Stimulated activated CD4-positive, alpha-beta T cell treated with anti-CD3 and anti-CD28 coated beads, Interleukin-2, amount 100 ng/mL, for 48 hours (primary cell): ENCODE results near the gene CCDC73.
"Not testable (repeated sequence)": the region's sequence is repeated elsewhere in the genome, so short reads cannot be mapped to it uniquely, and the experiment has no call there.

Experiments used
- DNase-seq, 2 donors: peaks; one replicate each; pipeline ENCODE4 v3.0.0-alpha.2; 2020

The CCDC73 gene

DNA sequence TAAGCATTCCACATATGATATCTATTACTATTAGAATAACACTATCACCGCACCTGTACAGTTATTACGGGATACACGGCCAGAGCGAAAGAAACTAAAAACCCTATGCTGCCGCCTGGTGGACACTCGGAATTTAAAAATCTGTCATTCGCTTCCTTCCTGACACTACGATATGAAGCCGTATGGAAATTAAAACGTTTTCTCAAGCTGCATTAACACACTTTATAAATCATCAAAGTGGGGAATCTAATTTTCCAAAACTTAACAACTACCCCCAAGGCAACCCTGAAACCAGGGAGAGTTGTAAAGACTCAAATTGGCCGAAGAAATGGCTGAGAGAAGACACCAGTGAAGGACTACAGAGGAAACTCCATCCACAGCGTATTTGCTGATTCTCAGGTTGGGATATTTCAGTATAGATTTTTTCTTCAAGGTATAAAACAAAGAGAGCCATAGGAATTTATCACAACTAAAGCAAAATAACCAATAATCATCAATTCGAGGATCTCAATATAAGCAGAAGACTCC, 1.4 kb downstream of the CCDC73 start:
- peak; percentile 66 to 75 for DNase-seq

DNA sequence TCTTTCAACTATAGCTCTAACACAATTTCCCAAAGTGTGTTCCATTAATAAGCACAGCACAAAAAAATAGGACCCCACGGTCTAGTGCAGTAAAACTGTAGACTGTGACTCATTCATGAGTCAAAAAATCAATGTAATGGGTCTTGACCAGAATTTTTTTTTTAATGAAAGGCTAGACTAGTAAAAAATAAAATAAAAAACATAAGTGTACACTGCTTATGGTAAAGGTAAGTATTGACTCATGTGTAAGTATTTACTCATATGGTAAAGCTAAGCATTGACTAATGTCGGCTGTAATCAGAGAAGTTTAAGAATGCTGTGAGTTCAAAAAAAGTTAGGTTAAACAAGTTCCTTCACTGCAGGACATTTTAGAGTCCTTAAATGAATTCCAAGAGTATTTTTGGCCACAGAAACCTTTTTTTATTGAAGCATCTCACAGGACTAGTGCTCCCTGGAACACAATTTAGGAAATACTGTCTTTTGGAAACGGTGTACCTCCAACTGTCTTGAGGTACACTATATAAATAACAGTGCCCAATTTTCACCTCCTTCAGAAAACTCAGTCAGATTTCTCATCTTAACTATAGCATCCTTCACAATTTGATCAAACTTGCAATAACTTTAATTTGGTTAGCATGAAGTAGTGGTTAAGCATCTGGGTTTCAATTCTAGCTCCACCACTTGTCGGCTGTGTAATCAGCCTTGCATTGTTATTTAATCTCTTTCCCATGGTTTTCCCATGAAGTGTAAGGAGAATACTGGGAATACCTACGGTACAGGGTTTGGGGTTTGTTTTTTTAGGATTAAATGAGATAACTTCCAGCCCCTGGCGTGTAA, 2.1 kb downstream of the CCDC73 start:
- DNase-seq, result no peak

DNA sequence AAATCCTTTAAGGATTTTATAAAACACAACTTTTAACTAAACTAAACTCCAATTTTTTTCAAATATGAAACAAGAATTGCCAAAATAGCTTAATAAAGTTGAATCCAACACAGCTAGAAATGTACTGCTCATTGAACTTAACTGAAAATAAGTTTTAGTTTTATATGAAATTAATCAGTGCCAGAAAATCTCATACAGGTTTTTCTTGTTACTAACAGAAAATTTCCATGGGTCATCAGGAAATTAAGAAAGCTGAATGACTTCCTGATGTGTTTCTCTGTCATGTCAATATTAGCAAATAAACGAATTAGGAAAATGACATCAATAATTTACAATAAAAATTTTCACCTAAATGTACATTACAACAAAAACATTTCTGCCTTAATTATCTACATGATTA, 3.5 kb downstream of the CCDC73 start:
- DNase-seq, result no peak

DNA sequence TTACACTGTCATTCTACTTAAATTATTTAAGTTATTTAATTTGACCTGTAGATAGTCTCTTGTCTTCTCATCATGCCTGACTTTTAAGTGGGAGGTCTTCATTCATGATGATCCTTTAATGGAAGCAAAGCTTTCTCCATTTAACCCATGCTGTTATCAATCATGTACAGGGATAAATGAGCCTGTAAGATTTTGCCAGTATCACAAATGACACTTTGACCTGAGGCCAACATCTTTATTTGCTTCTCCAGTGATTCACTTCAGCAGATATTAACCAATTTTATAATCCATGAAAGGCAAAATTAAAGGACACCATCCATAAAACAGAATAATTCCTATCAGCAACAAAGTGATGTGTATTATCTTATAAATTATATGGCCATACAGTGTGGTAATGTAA, 7.7 kb downstream of the CCDC73 start:
- DNase-seq, result no peak

DNA sequence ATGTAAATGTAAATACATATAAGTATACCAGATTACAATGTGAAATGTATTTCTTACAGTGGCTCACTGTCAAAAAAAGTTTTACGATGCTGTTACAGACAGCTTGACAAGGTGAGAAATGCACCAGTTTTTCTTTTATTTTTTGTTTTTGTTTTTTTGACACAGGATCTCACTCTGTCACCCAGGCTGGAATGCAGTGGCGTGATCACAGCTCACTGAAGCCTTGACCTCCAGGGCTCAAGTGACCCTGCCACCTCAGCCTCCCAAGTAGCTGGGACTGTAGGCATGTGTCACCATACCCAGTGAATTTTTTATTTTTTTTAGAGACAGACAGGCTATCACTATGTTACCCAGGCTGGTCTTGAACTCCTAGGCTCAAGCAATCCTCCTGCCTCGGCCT, 9.2 kb downstream of the CCDC73 start:
- no peak for DNase-seq

DNA sequence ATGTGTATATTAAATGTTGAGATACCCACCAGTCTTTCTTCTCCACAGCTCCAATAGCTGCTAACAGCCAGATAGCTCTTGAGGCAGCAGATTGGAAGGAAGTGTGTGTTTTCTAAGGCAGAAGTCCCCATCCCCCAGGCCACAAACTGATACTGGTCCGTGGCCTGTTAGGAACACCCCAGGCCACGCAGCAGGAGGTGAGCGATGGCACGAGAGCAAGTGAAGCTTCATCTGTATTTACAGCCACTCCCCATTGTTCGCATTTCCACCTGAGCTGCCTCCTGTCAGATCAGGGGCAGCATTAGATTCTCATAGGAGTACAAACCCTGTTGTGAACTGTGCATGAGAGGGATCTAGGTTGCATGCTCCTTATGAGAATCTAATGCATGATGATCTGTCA, 12.7 kb downstream of the CCDC73 start:
- DNase-seq, result no peak

DNA sequence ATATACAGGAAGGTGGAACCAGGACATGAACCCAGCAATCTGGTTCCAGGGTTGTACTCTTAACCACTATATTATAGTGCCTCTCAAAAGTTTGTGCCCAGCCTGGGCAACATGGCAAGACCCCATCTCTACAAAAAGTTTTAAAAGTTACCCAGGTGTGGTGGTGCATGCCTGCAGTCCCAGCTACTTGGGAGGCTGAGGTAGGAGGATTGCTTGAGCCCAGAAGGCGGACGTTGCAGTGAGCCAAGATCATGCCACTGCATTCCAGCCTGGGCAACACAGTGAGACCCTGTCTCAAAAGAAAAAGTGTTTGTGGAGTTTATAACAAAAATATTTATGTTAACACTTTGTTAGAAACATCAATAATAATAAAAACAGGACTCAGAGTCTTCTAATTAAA, 13.6 kb downstream of the CCDC73 start:
- DNase-seq, result not testable (repeated sequence)

DNA sequence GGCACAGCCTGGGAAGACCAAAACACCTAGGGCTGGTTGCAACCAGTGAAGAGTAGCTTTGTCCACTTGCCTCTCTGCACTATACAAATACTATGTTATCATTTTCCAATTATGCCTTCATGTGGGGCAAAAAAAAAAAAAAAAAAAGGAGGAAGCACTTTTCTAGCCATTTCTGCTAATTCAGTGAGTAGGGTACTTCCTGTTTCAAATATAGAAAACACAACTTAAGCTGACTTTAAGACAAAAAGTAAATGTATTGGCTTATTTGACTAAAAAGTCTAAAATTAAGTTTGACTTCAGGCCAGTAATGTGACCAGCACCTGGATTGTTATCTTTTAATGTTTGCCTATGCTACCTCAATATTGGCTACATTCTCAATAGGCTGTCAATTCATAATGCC, 15.3 kb downstream of the CCDC73 start:
- no peak for DNase-seq

DNA sequence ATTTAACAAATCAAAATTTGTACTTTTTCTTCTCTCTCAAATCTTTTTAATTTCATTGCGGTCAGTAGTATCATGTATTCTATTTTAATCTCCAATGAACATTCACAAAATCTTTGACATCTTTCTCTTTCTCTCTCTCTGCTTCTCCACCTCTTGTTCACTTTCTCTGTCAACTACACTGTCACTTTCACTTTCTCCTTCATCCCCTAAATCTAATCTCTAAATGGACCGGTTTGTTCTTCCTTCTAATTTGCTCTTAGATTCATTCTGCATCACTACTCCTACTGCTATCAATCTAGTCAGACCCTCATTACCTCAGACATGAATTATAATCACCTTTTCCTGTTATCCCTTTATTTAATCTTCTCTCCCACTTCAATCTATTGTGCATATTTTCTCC, 18.6 kb downstream of the CCDC73 start:
- no peak for DNase-seq

DNA sequence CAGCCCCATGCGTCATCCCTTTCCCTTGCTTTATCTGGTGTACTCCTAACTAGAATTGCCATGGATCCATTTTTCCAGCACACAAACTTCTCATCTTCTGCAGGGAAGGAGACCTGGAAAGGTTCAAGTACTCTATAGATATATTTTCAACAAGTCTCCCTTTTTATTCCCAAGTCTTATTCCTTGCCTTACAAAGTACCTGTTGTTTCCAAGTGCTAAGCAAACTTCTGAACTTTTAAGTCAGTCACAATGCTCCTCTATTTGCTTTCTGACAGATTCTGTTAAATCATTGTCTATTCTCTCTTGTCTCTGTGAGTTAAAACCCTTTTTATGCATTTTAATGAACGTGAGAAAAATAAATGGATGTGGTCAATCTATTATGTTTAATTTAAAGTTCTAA, 20.4 kb downstream of the CCDC73 start:
- DNase-seq, result no peak

DNA sequence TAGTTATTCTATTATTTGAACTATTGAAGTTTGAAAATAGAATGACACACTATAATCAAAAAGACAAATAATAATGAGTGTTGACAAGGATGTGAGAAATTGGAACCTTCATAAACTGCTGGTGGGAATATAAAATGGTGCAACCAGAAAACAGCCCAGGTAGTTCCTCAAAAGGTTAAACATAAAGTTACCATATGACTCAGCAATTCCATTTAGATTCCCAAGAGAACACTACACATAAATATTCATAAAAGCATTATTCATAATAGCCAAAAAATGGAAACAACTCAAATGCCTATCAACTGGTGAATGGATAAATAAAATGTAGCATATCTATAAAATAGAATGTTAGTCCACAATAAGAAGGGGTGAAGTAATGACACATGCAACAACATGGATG, 21.7 kb downstream of the CCDC73 start:
- DNase-seq, result no peak

DNA sequence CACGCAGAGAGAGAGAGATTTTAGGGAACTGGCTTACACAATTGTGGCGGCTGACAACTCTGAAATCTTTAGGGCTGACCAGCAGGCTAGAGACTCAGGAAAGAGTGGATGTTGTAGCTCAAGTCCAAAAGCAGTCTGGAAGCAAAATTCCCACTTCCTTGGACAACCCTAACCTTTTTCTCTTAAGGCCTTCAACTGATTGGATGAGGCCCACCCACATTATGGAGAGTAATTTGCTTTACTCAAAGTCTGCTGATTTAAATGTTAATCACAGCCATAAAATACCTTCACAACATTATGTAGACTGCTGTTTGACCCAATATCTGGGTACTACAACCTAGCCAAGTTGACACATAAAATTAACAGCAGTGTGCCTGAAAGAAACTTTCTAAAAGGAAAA, 32.7 kb downstream of the CCDC73 start:
- DNase-seq, result not testable (repeated sequence)

DNA sequence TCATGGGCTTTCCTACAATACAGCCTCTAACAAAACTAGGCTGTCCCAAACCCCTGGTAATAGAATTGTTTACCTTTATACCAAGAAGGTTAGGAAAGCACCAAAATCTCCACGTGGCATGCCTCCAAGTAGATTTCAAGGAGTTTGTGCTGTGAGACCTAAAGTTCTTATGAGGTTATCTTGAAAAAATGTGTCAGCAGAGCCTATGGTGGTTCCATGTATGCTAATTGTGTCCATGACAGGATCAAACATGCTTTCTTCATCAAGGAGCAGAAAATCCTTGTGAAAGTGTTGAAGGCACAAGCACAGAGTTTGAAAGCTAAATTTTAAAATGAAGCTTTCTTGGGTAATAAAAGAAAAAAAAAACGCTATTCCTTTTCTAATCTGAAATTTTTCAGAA, 36.2 kb downstream of the CCDC73 start:
- DNase-seq, result no peak

DNA sequence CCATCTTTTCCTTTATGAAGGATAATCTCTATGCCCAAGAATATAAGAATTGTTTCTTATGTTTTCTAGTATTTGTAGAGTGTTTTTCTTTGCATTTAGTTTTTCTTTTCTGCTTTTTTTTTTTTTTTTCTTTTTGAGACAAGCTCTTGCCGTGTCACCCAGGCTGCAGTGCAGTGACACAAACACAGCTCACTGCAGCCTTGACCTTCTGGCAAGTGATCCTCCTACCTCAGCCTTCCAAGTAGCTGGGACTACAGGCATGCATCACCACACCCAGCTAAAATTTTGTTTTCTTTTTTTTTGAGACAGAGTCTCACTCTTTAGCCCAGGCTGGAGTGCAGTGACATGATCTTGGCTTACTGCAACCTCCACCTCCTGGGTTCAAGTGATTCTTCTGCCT, 41.3 kb downstream of the CCDC73 start:
- DNase-seq, result not testable (repeated sequence)

DNA sequence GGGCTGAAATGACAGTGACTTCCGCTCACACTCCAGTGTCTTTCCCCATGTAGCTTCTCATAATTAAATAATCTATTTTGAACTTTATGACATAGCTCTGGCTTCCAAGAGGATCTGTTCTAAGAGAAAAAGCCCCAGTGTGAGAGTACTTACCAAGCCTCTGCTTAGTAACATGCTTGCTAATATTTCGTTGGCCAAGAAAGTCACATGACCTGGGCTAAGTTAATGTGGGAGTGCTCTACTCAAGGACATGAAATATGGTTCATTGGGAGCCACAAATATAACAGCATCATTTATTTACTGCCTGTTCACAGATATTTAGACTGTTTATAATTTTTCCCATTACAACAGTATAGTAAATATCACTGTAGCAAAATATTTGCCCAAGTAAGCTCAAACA, 42.5 kb downstream of the CCDC73 start:
- no peak for DNase-seq

DNA sequence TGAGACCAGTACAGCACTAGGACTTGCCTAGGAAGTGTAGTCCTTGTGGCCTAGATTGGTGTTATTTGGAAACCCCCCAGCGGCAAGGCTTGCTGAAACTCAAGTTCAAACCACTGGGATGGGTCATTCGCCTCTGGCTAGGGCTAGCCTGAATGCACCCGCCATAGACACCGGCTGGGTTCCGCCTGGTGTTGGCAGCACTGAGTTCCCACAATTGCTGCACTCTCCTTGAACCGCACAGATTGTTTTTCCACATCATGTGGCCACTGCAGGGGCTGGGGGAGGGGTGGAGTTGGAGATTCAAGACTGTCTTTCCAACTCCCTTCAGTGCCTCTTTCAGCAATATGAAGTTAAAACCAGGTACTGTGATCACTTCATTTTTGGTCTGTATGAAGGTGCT, 43.1 kb downstream of the CCDC73 start:
- DNase-seq, result no peak

DNA sequence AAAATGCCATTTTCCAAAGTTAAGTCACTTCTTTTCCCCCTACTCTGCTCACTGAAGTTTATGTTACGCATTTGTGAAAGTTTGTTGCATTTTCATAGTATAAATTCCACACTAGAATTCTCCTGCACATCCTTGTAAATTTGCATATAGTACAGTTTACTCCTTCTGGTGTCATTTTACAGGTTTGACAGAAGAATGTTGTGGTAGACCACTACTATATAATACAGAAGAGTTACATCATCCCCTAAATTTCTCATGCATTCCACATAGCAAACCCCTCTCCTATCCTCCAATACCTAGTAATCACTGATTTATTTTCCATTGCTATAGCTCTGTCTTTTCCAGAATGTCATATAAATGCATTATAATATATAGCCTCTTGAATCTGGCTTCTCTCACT, 64.5 kb downstream of the CCDC73 start:
- DNase-seq, result no peak

DNA sequence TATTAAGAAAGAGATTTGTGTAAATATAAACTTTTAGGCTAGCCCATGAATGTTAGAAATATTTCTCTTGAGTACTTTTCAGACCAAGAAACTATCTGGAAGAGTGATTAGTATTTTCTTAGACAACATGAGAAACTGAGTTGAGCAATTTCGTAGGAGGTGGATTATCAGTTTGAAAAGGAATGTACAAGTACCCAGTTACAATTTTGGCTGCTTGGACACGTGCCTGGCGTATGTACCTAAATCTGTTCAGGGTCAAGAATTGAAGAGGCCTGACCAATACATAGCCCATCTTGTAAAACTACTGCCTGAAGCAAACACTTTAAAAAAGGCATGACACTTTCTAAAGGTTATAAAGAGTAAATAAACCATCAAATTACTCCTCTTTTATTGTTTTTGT, 71.1 kb downstream of the CCDC73 start:
- DNase-seq, result no peak

DNA sequence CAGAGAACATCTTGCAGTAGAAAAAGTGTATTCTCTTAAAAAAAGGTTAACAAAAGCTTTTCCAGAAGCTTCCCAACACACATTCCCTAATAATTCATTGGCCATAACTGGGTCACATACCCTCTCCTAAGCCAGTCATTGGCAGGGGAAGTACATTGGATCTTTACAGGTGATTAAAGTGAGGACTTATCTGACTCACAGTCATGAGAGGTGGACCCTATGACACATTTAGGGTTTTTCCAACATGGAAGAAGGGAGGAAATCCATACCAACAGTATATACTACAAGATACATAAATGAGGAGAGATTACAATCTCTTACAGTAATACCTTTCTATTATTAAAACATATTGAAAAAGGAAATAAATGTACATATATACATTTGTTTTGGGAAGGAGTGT, 72.2 kb downstream of the CCDC73 start:
- DNase-seq, result no peak

DNA sequence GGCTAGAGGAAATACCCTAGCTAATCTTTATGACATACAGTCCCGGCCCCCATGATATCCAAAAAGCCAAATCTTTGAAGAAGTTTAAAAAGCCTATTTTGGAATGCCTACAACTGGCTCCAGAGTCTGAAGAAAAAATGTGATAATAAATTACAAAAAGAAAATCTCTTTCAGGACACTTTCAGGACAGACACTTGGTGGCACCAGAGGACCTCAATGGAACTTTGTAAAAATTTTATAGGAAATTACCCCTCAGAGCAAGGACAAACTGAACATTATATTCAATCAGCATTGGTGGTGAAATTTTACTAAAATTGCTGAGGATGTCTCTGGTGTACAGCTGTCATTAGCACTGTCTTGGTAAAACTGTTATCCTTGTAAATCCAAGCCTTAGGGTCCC, 81.0 kb downstream of the CCDC73 start:
- no peak for DNase-seq

DNA sequence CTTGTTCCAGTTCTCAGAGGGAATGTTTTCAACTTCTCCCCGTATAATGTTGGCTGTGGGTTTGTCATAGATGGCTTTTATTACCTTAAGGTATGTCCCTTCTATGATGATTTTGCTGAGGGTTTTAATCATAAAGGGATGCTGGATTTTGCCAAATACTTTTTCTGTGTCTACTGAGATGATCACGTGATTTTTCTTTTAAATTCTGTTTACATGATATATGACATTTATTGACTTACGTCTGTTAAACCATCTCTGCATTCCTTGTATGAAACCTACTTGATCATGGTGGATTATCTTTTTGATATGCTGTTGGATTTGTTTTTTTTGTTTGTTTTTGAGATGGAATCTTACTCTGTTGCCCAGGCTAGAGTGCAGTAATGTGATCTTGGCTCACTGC, 85.5 kb downstream of the CCDC73 start:
- not testable (repeated sequence) for DNase-seq

DNA sequence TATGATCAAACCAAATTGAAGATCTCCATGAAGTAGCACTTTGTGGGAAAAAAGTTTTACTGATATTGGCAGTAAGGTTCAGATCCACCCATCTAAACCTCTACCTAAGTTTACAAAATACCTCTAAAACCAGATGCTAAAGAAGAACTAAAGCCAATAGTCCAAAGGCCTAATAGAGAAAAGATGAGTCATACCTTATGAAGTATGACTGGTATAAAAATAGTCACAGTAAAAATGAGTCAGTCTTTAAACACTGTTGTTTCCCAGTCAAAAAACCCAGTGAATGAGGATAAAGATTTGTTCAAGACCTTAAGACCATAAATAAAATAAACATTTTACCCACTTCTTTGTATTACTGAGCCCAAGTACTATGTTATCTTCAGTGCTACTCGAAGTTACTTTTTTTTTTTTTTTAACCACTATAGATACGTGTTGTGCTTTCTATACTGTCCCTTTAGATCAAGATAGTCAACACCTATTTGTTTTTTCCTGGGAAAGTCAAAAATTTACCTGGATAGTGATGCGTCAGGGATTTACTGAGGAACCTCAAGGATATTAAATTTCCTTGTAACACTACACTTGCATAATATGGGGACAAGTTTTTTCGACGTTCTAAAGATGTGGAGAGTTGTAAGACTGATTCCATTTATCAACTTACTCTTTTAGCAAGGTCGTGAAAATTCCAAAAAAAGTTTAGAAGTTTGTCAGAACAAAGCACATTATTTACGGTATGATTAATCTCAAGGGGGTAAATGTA, 87.3 kb downstream of the CCDC73 start:
- no peak for DNase-seq

DNA sequence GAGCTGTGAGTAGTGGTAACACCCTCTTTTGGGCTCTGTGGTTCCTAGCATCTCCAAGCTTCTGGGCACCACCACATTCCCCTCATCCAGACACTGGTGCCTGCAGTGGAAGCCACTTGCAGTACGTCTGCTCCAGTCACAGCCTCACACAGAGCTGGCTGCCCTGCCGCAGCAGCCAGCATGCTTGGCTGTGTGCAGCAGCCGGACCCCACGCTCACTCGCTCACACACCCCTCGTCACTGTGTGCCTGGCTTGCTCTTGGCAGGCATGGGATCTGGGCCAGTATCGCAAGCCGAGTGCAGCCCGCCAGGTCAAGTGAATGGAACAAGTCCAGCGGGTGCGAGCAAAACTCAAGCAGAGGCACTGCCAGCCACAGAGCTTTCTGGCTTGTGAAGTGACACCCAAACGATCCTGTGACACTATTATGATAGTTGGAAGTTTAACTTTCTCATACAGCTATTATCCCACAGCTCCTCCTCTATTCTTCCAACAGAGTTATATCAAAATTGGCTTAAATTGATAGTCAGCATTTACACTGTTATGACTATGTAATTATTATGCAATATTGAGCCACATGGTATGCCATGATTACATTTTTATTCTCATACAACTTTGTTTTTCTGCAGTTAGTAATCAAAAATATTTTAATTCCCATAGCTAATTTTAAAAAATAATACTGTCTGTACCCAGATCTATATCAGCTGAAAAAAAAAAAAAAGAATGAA, 89.0 kb downstream of the CCDC73 start:
- no peak for DNase-seq

DNA sequence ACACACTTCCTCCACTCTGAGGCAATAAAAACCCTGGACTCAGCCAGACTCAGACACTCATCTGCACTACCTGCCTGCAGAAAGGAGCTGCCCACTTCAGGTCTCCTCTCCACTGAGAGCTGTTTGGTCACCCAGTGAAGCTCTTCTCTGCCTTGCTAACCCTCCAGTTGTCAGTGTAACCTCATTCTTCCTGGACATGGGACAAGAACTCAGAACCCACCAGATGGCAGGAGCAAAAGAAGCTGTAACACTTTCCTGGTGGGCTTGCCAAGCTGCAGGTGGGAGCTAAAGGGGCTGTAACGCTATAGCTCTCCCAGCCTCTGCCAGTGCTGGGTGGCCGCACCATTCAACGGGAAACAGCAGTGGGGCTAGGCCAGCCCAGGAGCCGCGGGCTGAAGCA, 89.7 kb downstream of the CCDC73 start:
- no peak for DNase-seq
